Effector CD8-positive, alpha-beta T cell (primary cell): ENCODE results near the gene MAML3.

Experiments
- DNase-seq: peaks from one replicate; lab custom pipeline; 2025; lab: John Stamatoyannopoulos, UW
- total RNA-seq, 4 experiments: gene quantifications; one replicate each; lab custom pipeline; 2026; lab: John Stamatoyannopoulos, UW

MAML3 gene
- total RNA-seq = 3.6 to 5.0 (median 4.4) reads per million in 4 experiments

DNA sequence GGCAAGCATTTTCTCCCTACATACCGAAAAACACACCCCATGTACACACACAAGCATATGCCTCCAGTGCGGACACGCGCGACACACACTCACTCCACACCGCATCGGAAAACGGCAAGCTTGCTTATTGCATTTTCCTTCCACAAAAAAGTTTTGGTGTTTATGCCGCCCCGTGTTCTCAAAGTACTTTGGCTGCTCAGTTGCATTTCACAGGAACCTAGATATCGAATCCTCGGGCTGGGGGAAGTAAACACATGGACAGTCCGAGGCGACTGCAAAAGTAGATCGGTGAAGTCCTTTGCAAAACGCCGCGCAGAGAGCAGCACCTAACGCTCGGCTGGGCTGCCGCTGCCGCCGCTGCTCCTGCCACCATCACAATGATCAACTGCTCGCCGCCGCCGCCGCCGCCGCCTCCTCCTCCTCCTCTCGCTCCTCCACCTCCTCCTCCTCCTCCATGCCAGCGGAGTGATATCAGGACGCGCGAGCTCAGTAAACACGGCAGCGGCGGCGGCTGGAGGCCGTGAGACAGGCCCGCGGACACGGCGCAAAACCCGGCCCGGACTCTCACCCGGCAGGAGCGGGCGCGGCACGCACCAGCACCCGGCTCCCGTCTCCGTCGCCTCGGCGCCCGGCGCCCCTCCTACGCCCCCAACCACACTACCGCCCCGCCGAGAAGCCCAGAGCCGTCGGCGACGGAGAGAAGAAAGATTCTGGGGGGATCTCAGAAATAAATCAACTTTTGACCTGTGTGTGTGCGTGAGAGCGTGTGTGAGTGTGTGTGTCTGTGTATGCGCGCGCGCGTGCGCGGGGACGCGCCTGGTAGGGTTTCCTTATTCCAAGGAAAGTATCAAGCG, at the start of gene MAML3:
Gene MAML3 (minus strand): TSS at position 467 of the 854 bp plus-strand sequence. CDS start 857 bp downstream, outside the sequence.
- peak; percentile 73 for DNase-seq

DNA sequence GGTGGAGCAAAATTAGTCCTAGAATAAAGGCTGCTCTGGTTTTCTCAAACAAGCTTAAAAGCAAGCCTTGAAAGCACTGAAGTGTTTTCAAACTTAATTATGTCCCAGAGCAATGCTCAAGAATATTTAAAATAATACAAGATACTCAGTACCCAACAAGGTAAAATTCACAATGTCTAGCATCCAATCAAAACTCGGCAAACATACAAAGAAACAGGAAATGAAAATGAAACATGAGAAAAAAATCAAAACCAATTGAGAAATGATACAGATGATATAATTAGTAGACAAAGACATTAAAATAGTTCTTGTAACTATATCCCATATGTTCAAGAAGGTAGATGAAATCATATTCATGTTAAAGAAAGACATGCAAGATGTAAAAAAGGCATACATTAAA, 45.0 kb upstream of the MAML3 start:
- no peak for DNase-seq

GRCh38 chr4:140195806-140196205, 41.8 kb upstream of the MAML3 start:
- DNase-seq = no peak

DNA sequence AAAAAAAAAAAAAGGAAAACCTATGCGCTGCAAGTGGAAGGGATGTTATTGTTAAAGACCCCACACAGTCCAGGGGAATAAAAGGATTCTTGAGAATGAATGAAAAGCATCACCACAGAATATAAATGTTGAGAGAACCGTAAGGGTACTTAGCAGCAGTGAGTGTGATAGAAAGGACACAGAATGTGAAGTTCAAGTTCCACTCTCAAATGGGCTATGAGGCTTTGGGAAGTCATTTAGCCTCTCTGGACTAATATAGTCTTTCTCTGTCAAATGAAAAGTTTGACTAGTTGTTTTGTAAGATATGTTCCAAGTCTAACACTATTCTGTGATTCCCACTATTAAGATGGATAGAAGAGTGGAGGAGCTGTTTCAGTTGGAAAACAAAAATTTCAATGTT, 35.8 kb upstream of the MAML3 start:
- DNase-seq = no peak

- DNase-seq = no peak
These were observed 35.0 kb upstream of the MAML3 start for GRCh38 chr4:140188975-140189374.

DNA sequence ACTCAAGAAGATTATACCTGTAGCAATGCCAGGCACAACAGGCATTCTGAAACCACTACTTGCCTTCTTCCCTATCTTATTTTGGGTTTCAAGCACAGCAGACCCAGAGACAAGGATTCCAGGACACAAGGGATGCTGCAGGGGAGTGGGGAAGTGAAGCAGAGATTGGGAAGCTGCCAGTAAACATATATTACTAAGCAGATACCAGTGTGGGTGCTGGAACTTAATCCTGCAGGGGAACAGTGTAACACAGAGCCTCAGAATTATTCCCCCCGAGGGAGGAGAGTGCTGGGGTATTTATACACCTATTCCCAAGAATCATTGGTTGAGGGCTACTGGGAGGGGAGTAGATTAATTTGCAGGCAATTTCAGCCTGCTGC, 33.3 kb upstream of the MAML3 start:
- no peak for DNase-seq

GRCh38 chr4:140186651-140187315, 32.8 kb upstream of the MAML3 start:
- DNase-seq = no peak

GRCh38 chr4:140186082-140186438, 32.1 kb upstream of the MAML3 start:
- no peak for DNase-seq

DNA sequence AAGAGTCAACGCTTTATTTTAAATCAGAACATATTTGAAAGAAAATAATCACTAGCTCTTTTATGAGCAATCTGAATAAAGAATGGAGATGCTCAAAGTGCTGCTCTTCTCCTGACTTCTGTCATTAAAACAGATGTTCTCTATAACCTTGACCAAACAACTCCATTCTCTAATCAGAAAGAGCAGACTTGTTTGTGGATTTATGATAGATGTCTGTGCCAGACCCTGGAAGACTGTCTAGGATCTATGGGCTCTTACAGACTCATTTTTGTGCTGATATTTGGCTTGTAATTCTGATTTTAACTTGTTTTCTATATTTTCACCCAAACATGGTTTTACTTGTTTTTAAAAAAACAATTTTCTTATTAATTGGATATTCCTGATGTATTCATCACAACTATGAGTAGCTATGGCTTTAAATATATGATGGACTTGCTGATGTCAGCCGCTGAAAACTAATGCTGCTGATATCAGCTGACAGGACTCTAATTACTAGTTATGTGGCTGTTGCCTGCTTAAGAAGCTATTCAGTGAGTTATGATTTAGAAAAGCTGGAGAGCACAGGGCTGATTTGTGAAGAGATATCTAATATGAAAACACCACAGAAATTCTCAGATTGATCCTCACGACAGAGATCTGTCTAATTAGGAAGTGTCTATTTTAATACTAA, 31.6 kb upstream of the MAML3 start:
- DNase-seq = no peak

DNA sequence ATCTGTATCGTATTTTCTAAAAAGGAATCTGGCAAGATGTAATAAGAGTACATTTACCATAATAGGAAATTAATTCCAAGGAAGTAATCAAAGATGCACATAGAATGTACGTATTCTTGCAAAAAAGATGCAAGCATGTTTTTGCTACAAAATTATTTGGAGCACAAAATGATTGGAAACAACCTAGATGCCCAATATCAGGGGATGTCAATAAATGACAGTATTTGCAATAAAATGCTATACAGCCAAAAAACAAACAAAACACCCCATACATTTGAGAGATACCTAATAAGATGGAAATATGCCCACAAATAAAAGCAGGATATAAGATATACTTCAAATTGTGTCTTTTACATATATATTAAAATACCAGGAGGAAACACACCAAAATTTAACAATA, 29.3 kb upstream of the MAML3 start:
- DNase-seq = no peak

DNA sequence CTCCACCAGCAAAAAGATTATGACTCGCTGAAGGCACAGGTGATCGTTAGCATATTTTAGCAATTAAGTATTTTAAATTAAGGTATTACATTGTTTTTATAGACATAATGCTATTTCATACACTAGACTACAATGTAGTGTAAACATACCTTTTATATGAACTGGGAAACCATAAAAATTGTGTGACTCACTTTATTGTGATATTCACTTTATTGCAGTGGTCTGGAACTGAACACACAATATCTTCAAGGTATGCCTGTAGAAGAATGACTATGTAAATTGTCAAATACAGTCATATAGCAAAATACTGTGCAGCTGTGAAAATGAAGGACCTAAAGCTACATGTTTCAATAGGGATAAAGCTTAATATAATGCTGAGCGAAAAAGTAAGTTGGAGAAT, 26.6 kb upstream of the MAML3 start:
- no peak for DNase-seq

GRCh38 chr4:140176735-140177134, 22.8 kb upstream of the MAML3 start:
- DNase-seq = no peak

GRCh38 chr4:140174543-140174942, 20.6 kb upstream of the MAML3 start:
- no peak for DNase-seq

- DNase-seq = no peak
These were observed 19.0 kb upstream of the MAML3 start for GRCh38 chr4:140172960-140173359.

GRCh38 chr4:140170299-140170698, 16.3 kb upstream of the MAML3 start:
- no peak for DNase-seq

DNA sequence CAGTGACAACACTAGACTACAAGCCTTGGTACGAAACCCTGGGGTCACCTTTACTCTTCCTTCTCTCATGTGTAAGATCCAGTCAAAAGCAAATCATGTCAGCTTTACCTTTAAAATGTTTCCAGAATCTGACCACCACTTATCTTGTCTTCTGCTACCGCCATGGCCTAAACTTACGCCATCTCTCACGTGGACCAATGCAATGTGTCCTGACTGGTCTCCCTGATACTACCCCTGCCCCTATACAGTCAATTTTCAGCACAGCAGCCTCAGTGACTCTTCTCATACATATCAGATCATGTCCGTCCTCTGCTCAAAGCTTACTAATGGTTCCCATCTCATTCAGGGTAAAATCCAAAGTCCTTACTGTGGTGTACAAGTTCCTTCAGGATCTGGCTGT, 15.0 kb upstream of the MAML3 start:
- no peak for DNase-seq

GRCh38 chr4:140168474-140168873, 14.5 kb upstream of the MAML3 start:
- no peak for DNase-seq

DNA sequence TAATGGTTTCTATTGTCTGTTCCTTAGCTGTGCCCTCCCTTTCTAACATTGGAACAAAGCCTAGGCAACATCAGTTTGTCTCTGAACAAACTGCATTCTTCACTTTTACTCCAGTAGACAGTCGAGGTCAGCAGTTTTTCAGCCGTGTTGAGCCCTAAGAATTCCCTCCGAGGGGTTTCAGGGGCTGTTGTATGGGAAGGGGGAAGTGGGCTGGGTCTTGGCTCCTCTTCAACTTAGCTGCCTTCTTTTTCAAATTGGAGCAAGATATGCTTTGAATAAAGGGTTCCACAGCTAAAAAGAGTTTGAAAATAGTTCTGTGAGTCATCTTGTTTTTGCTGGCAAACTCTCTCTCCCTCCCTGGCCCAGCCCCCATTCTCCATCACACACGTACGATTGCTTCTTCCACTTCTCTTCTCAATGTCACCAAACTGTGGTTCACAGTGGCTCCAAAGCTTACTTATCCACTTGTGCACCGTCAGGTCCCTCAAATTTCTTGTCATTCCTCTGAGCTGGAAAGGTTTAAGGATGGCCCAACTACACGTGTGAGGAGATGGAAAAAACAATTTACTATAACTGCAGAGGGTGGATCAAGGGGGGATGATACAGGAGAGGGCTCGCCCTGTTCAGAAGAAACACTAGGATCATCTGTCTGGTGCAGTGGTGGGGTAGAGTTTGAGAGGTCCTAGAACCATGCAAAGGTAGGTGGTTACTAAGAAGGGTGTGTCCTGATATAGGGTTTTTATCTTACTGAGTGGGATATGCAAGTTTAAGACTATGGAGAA, 9.2 kb upstream of the MAML3 start:
- DNase-seq = no peak

GRCh38 chr4:140162596-140162995, 8.6 kb upstream of the MAML3 start:
- no peak for DNase-seq

DNA sequence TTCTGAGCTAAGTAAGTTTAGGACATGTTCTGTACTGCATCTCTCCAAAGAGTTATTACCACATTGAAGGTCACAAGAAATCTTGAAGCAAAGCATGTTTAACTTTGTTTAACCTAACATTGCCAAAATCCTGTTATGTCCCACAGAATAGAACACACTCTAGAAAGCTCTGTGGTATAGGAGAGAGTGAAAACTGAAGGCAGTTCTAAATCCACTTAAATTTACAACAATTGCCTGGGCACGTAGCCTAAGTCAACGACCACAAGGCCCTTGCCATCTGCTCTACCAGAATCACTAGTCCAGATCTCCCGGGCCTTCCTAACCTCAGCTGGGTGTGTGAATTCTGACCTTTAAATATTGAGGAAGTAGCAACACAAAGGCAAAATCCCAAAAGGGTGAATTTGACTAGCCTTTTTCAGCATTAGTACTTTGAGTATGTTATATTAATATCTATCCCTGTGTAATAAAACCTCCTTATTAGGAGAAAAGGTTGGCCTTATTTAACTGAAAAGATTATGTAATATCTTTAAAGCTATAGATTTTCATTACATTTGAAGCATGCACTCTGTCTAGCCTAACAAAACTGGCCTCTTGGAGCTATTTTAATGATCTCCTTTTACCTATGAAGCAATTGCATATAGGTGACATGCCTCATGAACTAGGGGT, 4.5 kb upstream of the MAML3 start:
- no peak for DNase-seq

DNA sequence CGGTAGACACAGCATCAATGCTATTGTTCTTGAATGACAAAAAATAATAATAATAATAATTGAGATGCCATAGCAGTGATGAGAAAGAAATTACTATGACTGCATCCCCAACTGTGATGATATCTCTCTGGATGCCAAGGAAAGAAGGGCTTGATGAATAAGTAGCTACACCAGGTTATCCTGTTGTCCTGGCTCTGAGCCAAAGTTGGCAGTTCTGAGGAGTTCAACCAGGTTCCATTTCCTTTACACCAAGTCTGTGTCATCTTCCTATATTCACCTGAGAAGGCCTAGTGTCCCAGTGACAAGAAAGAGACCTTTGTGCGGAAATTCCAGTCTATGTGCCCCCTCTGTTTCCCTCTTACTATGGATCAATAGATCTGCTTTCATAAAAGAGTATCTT, 3.4 kb upstream of the MAML3 start:
- no peak for DNase-seq
